Keratinocyte (primary cell): ENCODE measurements around the gene STK32C. TPM values are rescaled to one million over a fixed set of nuclear protein-coding genes. Genes with fewer than 3 reads are reported as not detected.

Experiments used
- DNase-seq: peaks from one replicate; pipeline ENCODE4 v3.0.0-alpha.2; 2011; ENCODE audit warnings: low read depth, missing footprints, low spot score
- FAIRE-seq: peaks from 2 replicates; lab custom pipeline; 2011; peaks lifted over from hg19 to GRCh38; lab: Jason Lieb, UNC
- H2AFZ ChIP-seq: 2 replicates; pipeline ENCODE4 v1.6.0; 2012; ENCODE audit warnings: low read length, control low read depth, inconsistent platforms; ENCODE audit not compliant: control insufficient read depth
- H3K27ac ChIP-seq: 2 replicates; pipeline ENCODE4 v1.5.1; 2011; ENCODE audit warnings: low read length; ENCODE audit not compliant: control insufficient read depth, insufficient read depth
- H3K27me3 ChIP-seq: 3 replicates; pipeline ENCODE4 v1.6.0; 2011; ENCODE audit warnings: low read length; ENCODE audit not compliant: control insufficient read depth, insufficient read depth; ENCODE audit errors: extremely low read depth
- H3K36me3 ChIP-seq, 2 experiments: 2 replicates in 1 of 2; 3 replicates in 1 of 2; pipeline ENCODE4 v1.5.1; 2011; ENCODE audit warnings: low read length in 2 of 2, mild to moderate bottlenecking in 1 of 2; ENCODE audit not compliant: control insufficient read depth in 2 of 2, insufficient read depth in 2 of 2; ENCODE audit errors: extremely low read depth in 1 of 2
- H3K4me1 ChIP-seq: 3 replicates; pipeline ENCODE4 v1.5.1; 2011; ENCODE audit warnings: low read length; ENCODE audit not compliant: control insufficient read depth, insufficient read depth; ENCODE audit errors: extremely low read depth
- H3K4me2 ChIP-seq: 3 replicates; pipeline ENCODE4 v1.6.0; 2011; ENCODE audit warnings: low read depth, low read length; ENCODE audit not compliant: control insufficient read depth, insufficient read depth; ENCODE audit errors: extremely low read depth
- H3K4me3 ChIP-seq, 3 experiments: fragments of 200-600 bp in 1 of 3; sonication (generic) in 1 of 3; 2 replicates in 2 of 3; 3 replicates in 1 of 3; pipeline ENCODE4 v1.5.1; 2011 to 2016; ENCODE audit warnings: low read length in 3 of 3, mild to moderate bottlenecking in 3 of 3, control low read depth in 2 of 3, inconsistent platforms in 1 of 3, low read depth in 1 of 3, mixed read lengths in 1 of 3, mixed run types in 1 of 3, moderate library complexity in 1 of 3; ENCODE audit not compliant: control insufficient read depth in 2 of 3, insufficient read depth in 2 of 3; ENCODE audit errors: extremely low read depth in 1 of 3
- H3K79me2 ChIP-seq: 2 replicates; pipeline ENCODE4 v1.6.0; 2012; ENCODE audit warnings: low read length; ENCODE audit not compliant: control insufficient read depth, insufficient read depth
- H3K9ac ChIP-seq: 3 replicates; pipeline ENCODE4 v1.6.0; 2011; ENCODE audit warnings: low read length; ENCODE audit not compliant: control insufficient read depth, insufficient read depth; ENCODE audit errors: extremely low read depth
- H3K9me1 ChIP-seq: 3 replicates; pipeline ENCODE4 v1.6.0; 2011; ENCODE audit warnings: low read length; ENCODE audit not compliant: control insufficient read depth, insufficient read depth; ENCODE audit errors: extremely low read depth
- H3K9me3 ChIP-seq: 2 replicates; pipeline ENCODE4 v1.5.1; 2012; ENCODE audit warnings: low read depth, low read length; ENCODE audit not compliant: control insufficient read depth
- H4K20me1 ChIP-seq: 3 replicates; pipeline ENCODE4 v1.6.0; 2011; ENCODE audit warnings: low read length; ENCODE audit not compliant: control insufficient read depth, insufficient read depth; ENCODE audit errors: extremely low read depth
- CTCF ChIP-seq, 3 experiments: IDR thresholded peaks in 1 of 3; conservative IDR thresholded peaks in 1 of 3; optimal IDR thresholded peaks in 1 of 3; 2 replicates in 2 of 3; 3 replicates in 1 of 3; pipeline versions ENCODE3 to v1.5.1; 2011; ENCODE audit warnings: low read length in 3 of 3, mild to moderate bottlenecking in 3 of 3, moderate library complexity in 2 of 3, control low read depth in 1 of 3, inconsistent platforms in 1 of 3; ENCODE audit not compliant: insufficient read depth in 2 of 3; ENCODE audit errors: extremely low read depth in 1 of 3
- EZH2 ChIP-seq: IDR thresholded peaks from one replicate; pipeline ENCODE4 v1.6.1; 2012; ENCODE audit warnings: inconsistent platforms, mild to moderate bottlenecking, low read length, moderate library complexity
- dilution Hi-C: fragments of 300-500 bp; cut with MboI; formaldehyde crosslinking; loops from one replicate; pipeline ENCODE4 v1.7.0; 2020; ENCODE audit warnings: low sequenced_read_pairs; ENCODE audit not compliant: extremely low pct_ligation_motif_present
- polyA plus RNA-seq, 5 experiments: library from polyadenylated mRNA; depleted of rRNA in 3 of 5; stranded (reverse) in 3 of 5; stranded (forward) in 1 of 5; unstranded in 1 of 5; fragments of >200 nt; gene quantifications; 1 replicate in 1 of 5; 2 replicates in 3 of 5; 3 replicates in 1 of 5; pipeline versions ENCODE4 v1.2.1 to v1.2.3, GENCODE V29; 2011 to 2012; ENCODE audit warnings: missing spikeins in 2 of 5, low read depth in 1 of 5, low replicate concordance in 1 of 5

STK32C gene
- polyA plus RNA-seq, 1 donor (not counting 4 experiments of a cell fraction or from before 2014, with no cell fraction given): 4.1 TPM

DNA sequence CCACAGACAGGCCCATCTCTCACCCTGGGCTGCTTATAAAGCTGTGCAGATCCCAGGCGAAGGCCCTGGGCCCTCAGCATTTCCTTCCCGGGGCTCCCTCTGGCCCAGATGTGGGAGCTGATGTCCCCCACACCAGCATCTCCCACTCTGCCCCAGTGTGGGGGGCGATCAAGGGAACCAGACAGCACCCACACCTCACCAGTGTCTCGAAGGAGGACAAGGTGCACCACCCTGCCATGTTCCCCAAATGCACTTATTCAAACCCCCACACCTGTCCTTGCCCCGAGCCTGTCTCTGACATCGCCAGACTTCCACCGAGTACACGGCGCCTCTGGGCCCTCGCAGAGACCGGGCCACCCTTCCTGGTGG, 101.4 kb downstream of the STK32C start:
- no peak for FAIRE-seq
- H3K4me1 ChIP-seq: no peaks in the 10 kb centered on the region
- H3K4me2 ChIP-seq: no peak overlapping the region
- no peaks in the 10 kb centered on the region for H3K9me1 ChIP-seq
- no peaks in the 10 kb centered on the region for H3K9me3 ChIP-seq
- H3K27ac ChIP-seq: no peak overlapping the region
- TF ChIP-seq EZH2 (no peak), CTCF (optimal IDR thresholded peaks at IDR 0.05 in 1 of 3, IDR thresholded peaks at IDR 0.05 in 1 of 3, conservative IDR thresholded peaks at IDR 0.05 in 1 of 3; ENCODE audit: extremely low read depth in 1 of 3, insufficient read depth in 2 of 3, low read length in 3 of 3) (no peak)
- no peak overlapping the region for H3K9ac ChIP-seq
- H3K27me3 ChIP-seq: no peaks in the 10 kb centered on the region
- H4K20me1 ChIP-seq: no peaks in the 10 kb centered on the region
- no peaks in the 10 kb centered on the region for H3K36me3 ChIP-seq
- no peak overlapping the region for H2AFZ ChIP-seq
- DNase-seq: no peak
- H3K4me3 ChIP-seq: no peak overlapping the region
- dilution Hi-C loops: no loop called here
- H3K79me2 ChIP-seq: no peaks in the 10 kb centered on the region

- no peak overlapping the region for H3K9ac ChIP-seq
- no peak for TF ChIP-seq EZH2
- TF ChIP-seq CTCF (optimal IDR thresholded peaks at IDR 0.05 in 1 of 3, IDR thresholded peaks at IDR 0.05 in 1 of 3, conservative IDR thresholded peaks at IDR 0.05 in 1 of 3; ENCODE audit: extremely low read depth in 1 of 3, insufficient read depth in 2 of 3, low read length in 3 of 3): no peak
These were observed 101.9 kb downstream of the STK32C start for GRCh38 chr10:132205650-132206376.

More at GRCh38 chr10:132205650-132206376, 101.9 kb downstream of the STK32C start:
- Histone ChIP-seq H3K27me3 (no peaks in the 10 kb centered on the region), H3K9me1 (no peaks in the 10 kb centered on the region), H4K20me1 (no peaks in the 10 kb centered on the region), H3K4me2 (no peak overlapping the region), H3K9me3 (no peaks in the 10 kb centered on the region), H3K27ac (no peak overlapping the region), H3K79me2 (no peaks in the 10 kb centered on the region), H3K4me1 (no peaks in the 10 kb centered on the region), H3K4me3 (no peak overlapping the region), H3K36me3 (no peaks in the 10 kb centered on the region), H2AFZ (no peak overlapping the region)
- DNase-seq (no peak), FAIRE-seq (no peak)
- dilution Hi-C loops: no loop called here
